Fibroblast of mammary gland (primary cell): ENCODE results near the gene BCAR1.
"Not testable (repeated sequence)": the region's sequence is repeated elsewhere in the genome, so short reads cannot be mapped to it uniquely, and the experiment has no call there.

Experiments used
- DNase-seq: peaks from one replicate; pipeline ENCODE4 v3.0.0-alpha.2; 2010; ENCODE audit warnings: low read depth
- H3K4me3 ChIP-seq: 2 replicates; pipeline ENCODE4 v1.5.1; 2011; ENCODE audit warnings: low read depth, mild to moderate bottlenecking, low read length, moderate library complexity; ENCODE audit not compliant: control insufficient read depth
- CTCF ChIP-seq: conservative IDR thresholded peaks from 2 replicates; pipeline ENCODE4 v1.5.1; 2011; ENCODE audit warnings: low read depth, low read length, inconsistent platforms; ENCODE audit not compliant: control insufficient read depth, insufficient read depth

BCAR1 gene

GRCh38 chr16:75226550-75227360 lies 24.7 kb downstream of the BCAR1 start:
- H3K4me3 ChIP-seq, result no peak overlapping the region
- no peak for TF ChIP-seq CTCF
- DNase-seq, result no peak

- no peak overlapping the region for H3K4me3 ChIP-seq
- no peak for DNase-seq
- no peak for TF ChIP-seq CTCF
Measured at GRCh38 chr16:75225678-75226515, 25.5 kb downstream of the BCAR1 start.

- TF ChIP-seq CTCF, result no peak
- DNase-seq, result no peak
- H3K4me3 ChIP-seq, result no peak overlapping the region
Measured at GRCh38 chr16:75225092-75225491, 26.3 kb downstream of the BCAR1 start.

GRCh38 chr16:75224306-75225082 lies 26.9 kb downstream of the BCAR1 start:
- no peak overlapping the region for H3K4me3 ChIP-seq
- no peak for DNase-seq
- TF ChIP-seq CTCF, result no peak

GRCh38 chr16:75223129-75223528 lies 28.3 kb downstream of the BCAR1 start:
- DNase-seq, H3K4me3 ChIP-seq: not testable (repeated sequence)

- no peak for TF ChIP-seq CTCF
Measured at GRCh38 chr16:75222271-75222783, 29.1 kb downstream of the BCAR1 start.

More at GRCh38 chr16:75222271-75222783, 29.1 kb downstream of the BCAR1 start:
- no peak for DNase-seq
- H3K4me3 ChIP-seq, result no peak overlapping the region
